B cell (primary cell): ENCODE measurements around the gene CHMP5. TPM values are rescaled to one million over a fixed set of nuclear protein-coding genes. Genes with fewer than 3 reads are reported as not detected.
A peak's percentile ranks its signal among the peaks of the same experiment; 100 is the strongest.

Experiments used
- ATAC-seq: fragments of 200-7000 bp; cut with Tn5 transposase; one replicate; pipeline ENCODE4 v1.10.0; 2021; ENCODE audit warnings: low read depth, mild to moderate bottlenecking, moderate number of reproducible peaks, moderate library complexity
- CTCF ChIA-PET: fragments of 350-600 bp; sonication (Branson Sonifier 250); formaldehyde crosslinking; loops from one replicate; lab custom pipeline; 2021; ENCODE audit warnings: antibody characterized with exemption, inconsistent platforms; lab: Charles Lee
- POLR2A ChIA-PET: fragments of 350-600 bp; sonication (Branson Sonifier 250); formaldehyde crosslinking; loops from one replicate; lab custom pipeline; 2021; ENCODE audit warnings: antibody characterized with exemption; lab: Charles Lee
- DNase-seq: peaks from one replicate; pipeline ENCODE4 v3.0.0; 2013
- H2AFZ ChIP-seq: 2 replicates; pipeline ENCODE4 v1.6.1; 2012; ENCODE audit warnings: mild to moderate bottlenecking, low read depth, low read length; ENCODE audit not compliant: insufficient read depth, poor library complexity, severe bottlenecking
- H3K27ac ChIP-seq, 2 donors: 1 replicate in 1 of 2; 2 replicates in 1 of 2; pipeline ENCODE4 v1.5.1; 2012 to 2013; ENCODE audit warnings: low read length in 2 of 2, mild to moderate bottlenecking in 2 of 2, moderate library complexity in 1 of 2
- H3K27me3 ChIP-seq, 4 experiments: fragments of 200-600 bp in 1 of 4; sonication (generic) in 1 of 4; replicated peaks in 1 of 4; 1 replicate in 2 of 4; 2 replicates in 2 of 4; pipeline versions ENCODE4 v1.6.1 to v1.7.0; 2013 to 2016; ENCODE audit warnings: low read length in 3 of 4, mild to moderate bottlenecking in 2 of 4, mixed read lengths in 1 of 4, moderate library complexity in 1 of 4; ENCODE audit not compliant: insufficient read depth in 4 of 4, control insufficient read depth in 3 of 4; ENCODE audit errors: control extremely low read depth in 1 of 4
- H3K36me3 ChIP-seq, 2 experiments: replicated peaks in 1 of 2; 1 replicate in 1 of 2; 2 replicates in 1 of 2; pipeline versions ENCODE4 v1.6.1 to v1.7.1; 2013; ENCODE audit warnings: low read length in 1 of 2; ENCODE audit not compliant: insufficient read depth in 2 of 2, control insufficient read depth in 1 of 2; ENCODE audit errors: control extremely low read depth in 1 of 2, extremely low read depth in 1 of 2
- H3K4me1 ChIP-seq, 2 donors: fragments of 200-600 bp in 1 of 2; sonication (generic) in 1 of 2; 1 replicate in 1 of 2; 2 replicates in 1 of 2; pipeline versions ENCODE4 v1.5.1 to v1.6.1; 2013 to 2017; ENCODE audit warnings: low read length in 2 of 2; ENCODE audit not compliant: control insufficient read depth in 2 of 2, insufficient read depth in 2 of 2
- H3K4me2 ChIP-seq: replicated peaks from 2 replicates; pipeline ENCODE3; 2012; ENCODE audit warnings: mild to moderate bottlenecking, low read depth, low read length; ENCODE audit not compliant: poor library complexity, severe bottlenecking
- H3K4me3 ChIP-seq, 5 experiments: fragments of 200-600 bp in 1 of 5; sonication (generic) in 1 of 5; 1 replicate in 3 of 5; 2 replicates in 2 of 5; pipeline versions ENCODE4 v1.5.1 to v1.7.0; 2011 to 2016; ENCODE audit warnings: low read length in 4 of 5, mild to moderate bottlenecking in 4 of 5, low read depth in 2 of 5, control low read depth in 1 of 5, moderate library complexity in 1 of 5; ENCODE audit not compliant: insufficient read depth in 1 of 5; ENCODE audit errors: control extremely low read depth in 1 of 5, extremely low read depth in 1 of 5
- H3K79me2 ChIP-seq: fragments of 200-600 bp; sonication (generic); one replicate; pipeline ENCODE4 v1.6.0; 2016; ENCODE audit warnings: low read length; ENCODE audit not compliant: control insufficient read depth, insufficient read depth
- H3K9ac ChIP-seq: fragments of 200-600 bp; sonication (generic); 2 replicates; pipeline ENCODE4 v1.6.1; 2017; ENCODE audit warnings: mild to moderate bottlenecking, low read length, moderate library complexity
- H3K9me3 ChIP-seq, 3 donors: one replicate each; pipeline versions ENCODE4 v1.6.1 to v1.7.1; 2013; ENCODE audit warnings: low read length in 2 of 3; ENCODE audit not compliant: control insufficient read depth in 2 of 3, insufficient read depth in 1 of 3; ENCODE audit errors: control extremely low read depth in 1 of 3
- H4K20me1 ChIP-seq: 2 replicates; pipeline ENCODE4 v1.6.0; 2012; ENCODE audit warnings: mild to moderate bottlenecking, low read length; ENCODE audit not compliant: insufficient read depth, control insufficient read depth, poor library complexity, severe bottlenecking
- H3K27ac Mint-ChIP-seq: one replicate; pipeline ENCODE4 v1.8.0; 2021; ENCODE audit warnings: mixed read lengths
- H3K27me3 Mint-ChIP-seq: one replicate; pipeline ENCODE4 v1.8.0; 2021; ENCODE audit warnings: mixed read lengths
- H3K4me1 Mint-ChIP-seq: one replicate; pipeline ENCODE4 v1.8.0; 2021; ENCODE audit warnings: mixed read lengths
- H3K4me3 Mint-ChIP-seq: one replicate; pipeline ENCODE4 v1.8.0; 2021; ENCODE audit warnings: mixed read lengths
- H3K9me3 Mint-ChIP-seq: one replicate; pipeline ENCODE4 v1.8.0; 2022; ENCODE audit warnings: mixed read lengths; ENCODE audit not compliant: insufficient read depth
- CTCF ChIP-seq: fragments of 200-600 bp; IDR thresholded peaks from one replicate; pipeline ENCODE4 v1.8.0; 2022; ENCODE audit warnings: antibody characterized with exemption, mild to moderate bottlenecking
- EZH2 ChIP-seq: IDR thresholded peaks from 2 replicates; pipeline ENCODE4 v1.6.1; 2012; ENCODE audit warnings: borderline replicate concordance, low read depth, mild to moderate bottlenecking, moderate library complexity, low read length; ENCODE audit not compliant: insufficient read depth, poor library complexity, severe bottlenecking
- WGBS: methylation state at CpG from one replicate; pipeline ENCODE4 v1.1.5; 2013; ENCODE audit warnings: missing lambda C conversion rate; ENCODE audit not compliant: insufficient coverage; 5-methylcytosine and 5-hydroxymethylcytosine counted together
- intact Hi-C: fragments of 100-400 bp; cut with micrococcal nuclease; formaldehyde crosslinking; loops from one replicate; pipeline ENCODE4 v1.10.0; 2022
- polyA plus RNA-seq: library from polyadenylated mRNA; depleted of rRNA; stranded (reverse); fragments of >200 nt; gene quantifications from 2 replicates; pipeline ENCODE4 v1.2.3, GENCODE V29; 2012
- total RNA-seq, 2 donors: library from RNA; stranded (reverse); fragments of 120-200 nt in 1 of 2; gene quantifications; 1 replicate in 1 of 2; 2 replicates in 1 of 2; pipeline versions ENCODE4 v1.2.3 to v1.2.4, GENCODE V29; 2013 to 2022

Gene CHMP5
- total and polyA plus RNA-seq, 2 donors (not counting 1 experiment from before 2014, with no cell fraction given) = 15.3 to 28.2 TPM

DNA sequence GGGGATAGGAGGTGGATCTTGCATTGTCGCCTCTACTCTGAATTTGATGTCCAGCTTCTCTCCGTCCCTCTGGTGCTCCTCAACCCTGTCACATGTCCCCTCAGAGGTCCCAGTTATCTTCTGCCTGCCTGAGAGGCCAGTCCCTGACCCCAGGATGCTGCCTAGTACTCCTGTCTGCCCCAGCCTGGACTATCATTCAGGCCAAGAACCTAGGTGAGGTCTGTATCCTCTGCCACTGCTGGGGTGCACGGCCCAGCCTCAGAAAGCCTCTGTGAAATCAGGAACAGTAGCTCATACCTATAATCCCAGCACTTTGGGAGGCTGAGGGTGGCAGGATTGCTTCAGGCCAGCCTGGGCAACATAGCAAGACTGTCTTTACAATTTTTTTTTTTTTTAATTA is 16.2 kb upstream of the CHMP5 start:
- Histone ChIP-seq H3K9ac (no peak overlapping the region), H3K4me3 (no peak overlapping the region), H3K4me2 (no peak overlapping the region), H2AFZ (no peak overlapping the region), H3K27me3 (no peaks in the 10 kb centered on the region), H3K9me3 (no peaks in the 10 kb centered on the region), H3K36me3 (peaks cover 3 to 20% of the 10 kb centered on the region in 2 experiments), H3K79me2 (no peaks in the 10 kb centered on the region), H4K20me1 (no peaks in the 10 kb centered on the region), H3K4me1 (peaks cover 8 to 15% of the 10 kb centered on the region in 2 donors), H3K27ac (no peak overlapping the region)
- TF ChIP-seq EZH2 (no peak), CTCF (no peak)
- Mint-ChIP-seq H3K4me1 (peaks cover 15% of the 10 kb centered on the region), H3K9me3 (no peaks in the 10 kb centered on the region), H3K27me3 (no peaks in the 10 kb centered on the region), H3K27ac (peak overlapping the region; percentile 65), H3K4me3 (no peak overlapping the region)
- ATAC-seq = no peak
- POLR2A ChIA-PET = no interaction called here
- 93% methylated on average over 3 of the region's 3 CpGs for WGBS
- DNase-seq = no peak
- intact Hi-C loops = no loop called here
- CTCF ChIA-PET = no interaction called here

GRCh38 chr9:33249087-33249658 is 15.7 kb upstream of the CHMP5 start:
- H3K4me2 ChIP-seq = no peak overlapping the region
- whole genome bisulfite sequencing = 57% methylated on average over 4 of the region's 6 CpGs
- ChIA-PET CTCF (no interaction called here), POLR2A (no interaction called here)
- no peak overlapping the region for H2AFZ ChIP-seq
- H3K9me3 Mint-ChIP-seq = no peaks in the 10 kb centered on the region
- H4K20me1 ChIP-seq = no peaks in the 10 kb centered on the region
- H3K9ac ChIP-seq = no peak overlapping the region
- no peaks in the 10 kb centered on the region for H3K79me2 ChIP-seq
- DNase-seq = no peak
- peak; percentile 28 for ATAC-seq
- H3K27me3 Mint-ChIP-seq = no peaks in the 10 kb centered on the region
- no peaks in the 10 kb centered on the region for H3K27me3 ChIP-seq
- H3K27ac Mint-ChIP-seq = peak overlapping the region; percentile 42
- H3K36me3 ChIP-seq = peaks cover 3 to 23% of the 10 kb centered on the region in 2 experiments
- H3K4me3 Mint-ChIP-seq = no peak overlapping the region
- no peak overlapping the region for H3K4me3 ChIP-seq
- no peak for TF ChIP-seq EZH2
- no peak for TF ChIP-seq CTCF
- no peak overlapping the region for H3K27ac ChIP-seq
- no peaks in the 10 kb centered on the region for H3K9me3 ChIP-seq
- H3K4me1 ChIP-seq = peaks cover 8 to 15% of the 10 kb centered on the region in 2 donors
- H3K4me1 Mint-ChIP-seq = peaks cover 15% of the 10 kb centered on the region
- intact Hi-C loops = no loop called here
